HUES64 (cell line): ENCODE data around the gene ARHGEF7.
"Not testable (repeated sequence)": the region's sequence is repeated elsewhere in the genome, so short reads cannot be mapped to it uniquely, and the experiment has no call there.

ENCODE experiments used
- H3K27ac ChIP-seq: 2 replicates; pipeline ENCODE4 v1.7.0; 2013; ENCODE audit warnings: low read depth, low read length, inconsistent platforms
- H3K27me3 ChIP-seq: 2 replicates; pipeline ENCODE4 v1.6.1; 2013; ENCODE audit warnings: mild to moderate bottlenecking, low read length; ENCODE audit not compliant: insufficient read depth
- H3K36me3 ChIP-seq: 2 replicates; pipeline ENCODE4 v1.6.1; 2013; ENCODE audit warnings: mild to moderate bottlenecking, low read length; ENCODE audit not compliant: insufficient read depth
- H3K4me1 ChIP-seq: 2 replicates; pipeline ENCODE4 v1.6.1; 2013; ENCODE audit warnings: mild to moderate bottlenecking, low read length, moderate library complexity; ENCODE audit not compliant: insufficient read depth
- H3K4me3 ChIP-seq: 2 replicates; pipeline ENCODE4 v1.5.1; 2013; ENCODE audit warnings: mild to moderate bottlenecking, low read length, moderate library complexity
- H3K9ac ChIP-seq: 2 replicates; pipeline ENCODE4 v1.6.1; 2013; ENCODE audit warnings: mild to moderate bottlenecking, low read depth, low read length
- H3K9me3 ChIP-seq: 2 replicates; pipeline ENCODE4 v1.6.1; 2013; ENCODE audit warnings: low read depth, low read length; ENCODE audit not compliant: insufficient read depth
- whole genome bisulfite sequencing: fragments of 150-250, 120-280 bp; methylation state at CpG from one replicate; pipeline ENCODE4 v1.1.7; 2013; ENCODE audit warnings: missing lambda C conversion rate; 5-methylcytosine and 5-hydroxymethylcytosine counted together

The ARHGEF7 gene

GRCh38 chr13:111183959-111184358 is 68.8 kb downstream of the ARHGEF7 start:
- peaks cover 11% of the 10 kb centered on the region; the same call in 1 of the 2 replicates for H3K4me1 ChIP-seq
- no peak overlapping the region for H3K4me3 ChIP-seq
- no peak overlapping the region for H3K27ac ChIP-seq
- no peak overlapping the region for H3K9ac ChIP-seq
- H3K27me3 ChIP-seq = no peaks in the 10 kb centered on the region
- H3K9me3 ChIP-seq = no peaks in the 10 kb centered on the region
- WGBS = 92% methylated on average over 10 of the region's 10 CpGs
- peaks cover under 1% of the 10 kb centered on the region; the same call in 1 of the 2 replicates for H3K36me3 ChIP-seq

GRCh38 chr13:111184458-111185401 is 69.6 kb downstream of the ARHGEF7 start:
- peaks cover 11% of the 10 kb centered on the region; the same call in 1 of the 2 replicates for H3K4me1 ChIP-seq
- 89% methylated on average over 18 of the region's 18 CpGs for WGBS
- H3K4me3 ChIP-seq = no peak overlapping the region
- no peaks in the 10 kb centered on the region for H3K27me3 ChIP-seq
- H3K9me3 ChIP-seq = no peaks in the 10 kb centered on the region
- H3K36me3 ChIP-seq = peaks cover 7% of the 10 kb centered on the region; the same call in 1 of the 2 replicates
- no peak overlapping the region for H3K27ac ChIP-seq
- no peak overlapping the region for H3K9ac ChIP-seq

- Histone ChIP-seq H3K36me3 (peaks cover 7% of the 10 kb centered on the region; the same call in 1 of the 2 replicates), H3K4me1 (peaks cover 11% of the 10 kb centered on the region; the same call in 1 of the 2 replicates), H3K9me3 (no peaks in the 10 kb centered on the region), H3K27ac (no peak overlapping the region), H3K4me3 (no peak overlapping the region), H3K27me3 (no peaks in the 10 kb centered on the region), H3K9ac (no peak overlapping the region)
- 96% methylated on average over 10 of the region's 10 CpGs for WGBS
These were observed 71.3 kb downstream of the ARHGEF7 start for GRCh38 chr13:111186305-111186935.

GRCh38 chr13:111187960-111188541 is 72.9 kb downstream of the ARHGEF7 start:
- H3K36me3 ChIP-seq = peaks cover 7% of the 10 kb centered on the region; the same call in 1 of the 2 replicates
- no peaks in the 10 kb centered on the region for H3K9me3 ChIP-seq
- H3K9ac ChIP-seq = no peak overlapping the region
- peaks cover 11% of the 10 kb centered on the region; the same call in 1 of the 2 replicates for H3K4me1 ChIP-seq
- no peaks in the 10 kb centered on the region for H3K27me3 ChIP-seq
- WGBS = 84% methylated on average over 11 of the region's 11 CpGs
- no peak overlapping the region for H3K4me3 ChIP-seq
- no peak overlapping the region for H3K27ac ChIP-seq

GRCh38 chr13:111189064-111189505 is 74.0 kb downstream of the ARHGEF7 start:
- not testable (repeated sequence) for H3K9ac ChIP-seq, H3K27ac ChIP-seq, H3K27me3 ChIP-seq, H3K4me3 ChIP-seq, H3K36me3 ChIP-seq, H3K9me3 ChIP-seq
- WGBS = 98% methylated on average over 12 of the region's 12 CpGs
- H3K4me1 ChIP-seq = peaks cover 11% of the 10 kb centered on the region; the same call in 1 of the 2 replicates

GRCh38 chr13:111189516-111189915 is 74.4 kb downstream of the ARHGEF7 start:
- not testable (repeated sequence) for H3K27ac ChIP-seq

GRCh38 chr13:111193223-111193622 is 78.1 kb downstream of the ARHGEF7 start:
- not testable (repeated sequence) for H3K36me3 ChIP-seq, H3K4me3 ChIP-seq, H3K27ac ChIP-seq, H3K9ac ChIP-seq, H3K27me3 ChIP-seq, H3K9me3 ChIP-seq, H3K4me1 ChIP-seq
- WGBS = 100% methylated on average over 3 of the region's 5 CpGs

More at GRCh38 chr13:111189516-111189915, 74.4 kb downstream of the ARHGEF7 start:
- not testable (repeated sequence) for H3K4me3 ChIP-seq, H3K36me3 ChIP-seq, H3K27me3 ChIP-seq, H3K9me3 ChIP-seq, H3K9ac ChIP-seq
- H3K4me1 ChIP-seq = peaks cover 11% of the 10 kb centered on the region; the same call in 1 of the 2 replicates
- WGBS = 96% methylated on average over 9 of the region's 9 CpGs

- not testable (repeated sequence) for H3K9me3 ChIP-seq, H3K9ac ChIP-seq, H3K27ac ChIP-seq, H3K36me3 ChIP-seq, H3K4me3 ChIP-seq, H3K4me1 ChIP-seq, H3K27me3 ChIP-seq
- WGBS = 87% methylated on average over 2 of the region's 2 CpGs
These were observed 79.5 kb downstream of the ARHGEF7 start for GRCh38 chr13:111194651-111195050.

GRCh38 chr13:111198732-111199378 is 83.7 kb downstream of the ARHGEF7 start:
- not testable (repeated sequence) for H3K9ac ChIP-seq, H3K4me3 ChIP-seq, H3K27ac ChIP-seq, H3K9me3 ChIP-seq, H3K36me3 ChIP-seq, H3K27me3 ChIP-seq
- 91% methylated on average over 6 of the region's 6 CpGs for WGBS
- H3K4me1 ChIP-seq = peaks cover 29% of the 10 kb centered on the region

GRCh38 chr13:111201304-111201940 is 86.3 kb downstream of the ARHGEF7 start:
- Histone ChIP-seq H3K4me1 (peaks cover 47% of the 10 kb centered on the region), H3K9ac (no peak overlapping the region)

More at GRCh38 chr13:111201304-111201940, 86.3 kb downstream of the ARHGEF7 start:
- H3K9me3 ChIP-seq = no peaks in the 10 kb centered on the region
- H3K4me3 ChIP-seq = no peak overlapping the region
- H3K27ac ChIP-seq = no peak overlapping the region
- H3K36me3 ChIP-seq = peaks cover 2% of the 10 kb centered on the region; the same call in 1 of the 2 replicates
- H3K27me3 ChIP-seq = no peaks in the 10 kb centered on the region
- 71% methylated on average over 8 of the region's 8 CpGs for WGBS
